GM19328 (cell line): ENCODE results near the gene DEPDC5.

ENCODE experiments used
- ATAC-seq: cut with Tn5 transposase; IDR thresholded peaks from one replicate; pipeline ENCODE4 v1.9.1; 2021; ENCODE audit warnings: mild to moderate bottlenecking, moderate library complexity; ENCODE audit not compliant: unreplicated experiment

The DEPDC5 gene

DNA sequence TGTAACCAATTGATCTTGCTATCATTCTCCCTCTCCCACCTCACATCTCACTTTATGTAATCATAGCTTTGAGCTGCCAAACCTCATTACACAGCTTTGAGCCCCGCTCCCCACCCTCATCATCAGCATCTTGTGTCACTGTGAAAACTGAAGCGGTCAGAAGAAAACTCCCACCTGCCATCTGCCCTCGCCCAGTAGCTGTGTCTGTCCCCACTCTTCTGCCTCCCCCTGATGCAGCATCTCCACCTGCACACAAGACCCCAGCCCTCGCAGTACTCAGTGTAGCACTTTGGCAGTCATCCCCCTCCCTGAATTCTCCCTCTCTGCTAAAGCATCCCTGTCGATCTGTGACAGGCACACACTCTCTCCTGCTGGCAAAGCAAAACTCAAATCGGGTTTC is 130.2 kb downstream of the DEPDC5 start:
- no peak for ATAC-seq

DNA sequence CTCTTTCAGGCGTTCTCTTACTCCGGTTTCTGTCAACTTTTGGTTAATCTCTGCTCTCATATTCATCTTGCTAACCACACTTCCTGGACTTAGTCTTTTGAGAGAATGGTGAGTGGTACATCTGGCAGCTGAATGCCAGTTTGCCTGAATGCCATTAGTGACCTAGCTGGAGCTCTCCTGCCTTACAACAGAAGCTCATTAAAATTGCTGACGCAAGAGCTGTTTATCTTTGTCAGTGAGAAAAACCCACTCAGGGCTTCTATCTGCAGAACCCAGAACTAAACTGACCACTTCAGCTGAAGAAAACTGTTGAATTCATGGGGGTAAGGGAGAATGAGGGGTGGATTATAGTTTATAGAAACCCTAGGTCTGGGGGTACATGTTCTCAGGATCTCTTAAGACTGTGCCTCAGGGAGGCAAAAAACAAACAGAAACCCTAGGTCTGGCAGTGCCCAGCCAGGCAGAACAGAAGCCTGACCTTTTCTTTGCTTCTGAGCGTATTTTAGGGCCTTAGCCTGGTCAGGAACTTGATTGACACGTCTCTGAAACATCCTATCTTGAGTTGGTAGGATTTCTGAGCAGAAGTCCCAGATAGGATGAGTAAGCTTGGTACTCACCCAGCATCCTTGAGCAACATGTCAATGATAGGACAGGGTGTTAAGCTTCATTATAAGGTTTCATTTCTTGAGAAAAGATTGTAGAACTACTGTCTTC is 137.7 kb downstream of the DEPDC5 start:
- ATAC-seq, result no peak

DNA sequence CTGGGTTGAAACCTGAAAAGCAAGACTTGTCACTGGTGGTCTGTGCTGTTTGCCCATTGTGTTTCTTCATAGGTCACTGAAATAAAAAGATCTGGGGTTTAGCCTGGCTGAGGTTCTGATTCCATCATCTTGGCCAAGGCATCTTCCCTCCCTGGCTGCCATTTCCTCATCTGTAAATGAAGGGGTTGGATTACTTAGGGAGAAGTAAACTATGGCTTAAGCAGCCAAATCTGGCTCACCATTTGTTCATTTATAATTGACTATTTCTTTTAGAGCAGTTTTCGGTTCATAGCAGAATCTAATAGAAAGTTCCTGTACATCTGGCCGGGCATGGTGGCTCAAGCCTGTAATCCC is 138.2 kb downstream of the DEPDC5 start:
- no peak for ATAC-seq

DNA sequence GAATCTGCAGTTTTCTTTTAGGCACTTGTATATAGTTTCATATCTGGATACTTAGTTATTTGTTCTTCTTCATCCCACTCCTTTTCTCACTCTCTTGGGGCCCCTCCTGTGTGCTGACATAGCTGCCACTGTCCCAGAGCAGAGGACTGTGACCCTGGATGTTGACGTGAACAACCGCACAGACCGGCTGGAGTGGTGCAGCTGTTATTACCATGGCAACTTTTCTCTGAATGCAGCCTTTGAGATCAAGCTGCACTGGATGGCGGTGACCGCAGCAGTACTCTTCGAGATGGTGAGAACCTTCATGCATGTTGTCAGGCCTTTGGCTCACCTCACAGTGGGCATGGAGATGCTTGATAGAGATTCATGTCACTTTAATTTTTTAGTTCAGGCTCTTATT is 139.6 kb downstream of the DEPDC5 start:
- ATAC-seq, result no peak

DNA sequence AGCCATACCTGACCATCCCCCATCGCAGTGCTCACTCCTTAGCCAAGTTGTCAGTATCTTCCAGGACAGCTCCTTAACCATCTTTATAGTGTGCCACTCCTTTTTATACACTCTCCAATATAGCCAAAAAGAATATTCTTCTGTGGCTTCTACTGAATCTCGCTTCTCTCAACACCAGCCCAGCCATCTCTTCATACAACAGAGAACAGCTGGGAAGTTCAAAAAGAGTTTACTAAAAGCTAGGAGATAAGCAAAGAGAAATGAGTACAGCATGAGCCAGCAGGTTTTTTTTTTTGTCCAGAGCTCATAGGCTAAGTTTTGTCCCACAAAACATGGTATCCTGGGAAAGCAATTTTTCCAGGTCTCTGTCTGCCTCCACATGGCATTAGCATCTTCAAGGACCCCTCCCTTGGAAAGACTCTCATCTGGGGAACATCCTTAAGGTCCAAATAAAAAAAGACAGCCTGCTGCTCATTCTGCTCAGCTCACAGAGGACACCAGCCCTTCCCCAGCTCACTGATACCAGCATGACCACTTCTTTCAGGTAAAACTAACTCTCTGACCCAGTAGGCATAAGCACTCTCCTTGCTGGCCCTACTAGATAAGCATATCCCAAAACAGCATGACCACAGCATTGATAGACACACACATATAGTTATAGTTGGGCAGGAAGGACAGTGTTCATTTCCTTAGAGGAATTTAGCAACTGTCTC is 141.7 kb downstream of the DEPDC5 start:
- no peak for ATAC-seq

DNA sequence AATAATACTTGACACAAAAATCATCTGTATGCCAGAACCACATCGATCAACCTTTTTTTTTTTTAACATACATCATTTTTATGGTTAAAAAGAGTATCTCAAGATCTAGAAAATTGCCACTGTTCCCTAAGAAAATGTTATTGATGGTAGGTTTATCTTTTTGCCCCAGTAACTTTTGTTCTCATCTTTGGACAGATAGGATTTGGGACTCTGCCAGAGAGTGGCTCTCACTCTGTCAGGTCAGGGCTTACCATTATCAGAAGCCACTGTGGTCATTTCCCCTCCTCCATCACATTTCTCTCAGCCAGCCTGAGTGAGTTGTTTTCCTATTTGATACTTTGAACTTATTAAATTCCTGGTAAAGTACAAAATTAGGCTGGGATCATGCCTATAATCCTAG is 142.7 kb downstream of the DEPDC5 start:
- ATAC-seq, result no peak

DNA sequence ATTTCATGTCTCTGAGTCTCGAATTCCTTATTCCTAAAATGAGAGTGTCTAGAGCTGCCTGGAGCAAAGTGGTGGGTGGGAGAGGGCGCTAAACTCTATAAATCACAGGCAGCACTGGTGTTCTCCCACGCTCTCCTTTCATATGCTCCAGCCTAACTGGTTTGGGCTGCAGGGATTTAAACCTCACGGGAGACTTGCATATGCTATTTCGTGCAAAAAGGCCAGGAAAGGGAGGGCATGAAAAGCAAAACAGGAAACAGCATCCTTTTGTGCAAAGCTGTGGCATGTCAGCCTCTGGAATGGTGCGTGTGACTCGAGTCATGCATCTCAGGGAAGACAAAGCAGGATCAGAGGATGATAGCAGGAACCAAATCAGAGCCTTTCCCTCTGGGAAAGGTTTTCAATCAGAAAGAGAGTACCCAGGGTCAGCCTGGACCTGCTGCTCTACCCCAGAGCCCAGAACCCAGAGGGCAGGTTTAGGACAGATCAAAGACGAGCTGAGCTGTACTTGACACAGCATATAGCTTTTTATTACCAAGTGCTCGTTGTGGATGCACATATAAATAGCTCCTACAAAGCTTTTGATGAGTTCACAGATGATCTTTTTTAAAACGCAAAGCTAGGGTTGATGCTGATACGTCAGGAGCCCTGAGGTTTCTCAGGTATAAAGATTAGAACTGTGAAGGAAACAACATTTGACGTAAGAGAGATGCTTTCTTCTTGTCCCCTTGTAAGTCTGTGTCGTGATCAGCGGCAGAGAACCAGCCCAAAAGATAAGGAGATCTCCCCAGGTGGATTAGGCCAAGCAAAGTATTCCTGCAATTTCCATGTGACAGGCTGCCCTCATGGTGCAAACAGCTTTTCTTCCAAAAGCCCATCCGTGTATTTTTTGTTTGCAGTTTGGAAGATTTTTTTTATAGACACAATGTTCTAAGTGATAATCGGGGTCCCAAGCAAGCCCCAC is 144.3 kb downstream of the DEPDC5 start:
- ATAC-seq, result no peak

DNA sequence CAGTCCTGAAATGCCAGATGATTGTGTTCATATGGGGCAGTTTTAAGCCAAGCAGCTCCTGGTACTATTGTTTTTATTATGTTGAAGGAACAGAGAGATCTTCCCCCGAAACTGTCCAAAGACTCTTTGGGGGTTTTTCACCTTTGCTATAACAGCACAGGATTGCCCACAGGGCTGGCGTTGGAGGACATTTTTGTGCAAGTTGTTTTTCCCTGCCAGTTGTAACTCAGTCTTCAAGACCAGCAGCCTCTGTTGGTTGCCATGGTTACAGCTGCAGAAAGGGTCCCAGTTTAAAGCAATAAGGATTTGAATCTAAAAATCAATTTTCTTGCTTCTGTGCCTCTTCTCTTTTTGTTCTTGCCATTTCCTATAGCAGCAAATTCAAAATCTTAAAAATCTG is 145.1 kb downstream of the DEPDC5 start:
- ATAC-seq, result no peak

DNA sequence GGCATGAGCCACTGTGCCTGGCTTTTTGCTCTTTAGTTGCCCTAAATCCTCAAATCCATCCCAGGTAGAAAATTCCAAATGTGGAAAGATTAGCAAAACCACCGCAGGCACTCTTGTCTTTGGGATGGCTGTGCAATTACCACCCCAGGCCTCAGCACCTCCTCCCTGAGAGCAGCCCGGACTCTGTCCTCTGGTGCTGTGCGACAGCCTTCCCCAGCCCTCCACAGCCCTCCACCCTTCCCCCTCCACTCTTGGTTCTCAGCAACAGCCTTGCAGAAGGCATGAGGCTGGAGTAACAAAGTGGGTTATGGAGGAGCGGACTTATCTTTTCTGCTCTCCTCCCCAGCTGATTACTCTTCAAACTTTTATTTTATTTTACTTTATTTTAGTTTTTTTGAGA is 145.8 kb downstream of the DEPDC5 start:
- ATAC-seq, result no peak

DNA sequence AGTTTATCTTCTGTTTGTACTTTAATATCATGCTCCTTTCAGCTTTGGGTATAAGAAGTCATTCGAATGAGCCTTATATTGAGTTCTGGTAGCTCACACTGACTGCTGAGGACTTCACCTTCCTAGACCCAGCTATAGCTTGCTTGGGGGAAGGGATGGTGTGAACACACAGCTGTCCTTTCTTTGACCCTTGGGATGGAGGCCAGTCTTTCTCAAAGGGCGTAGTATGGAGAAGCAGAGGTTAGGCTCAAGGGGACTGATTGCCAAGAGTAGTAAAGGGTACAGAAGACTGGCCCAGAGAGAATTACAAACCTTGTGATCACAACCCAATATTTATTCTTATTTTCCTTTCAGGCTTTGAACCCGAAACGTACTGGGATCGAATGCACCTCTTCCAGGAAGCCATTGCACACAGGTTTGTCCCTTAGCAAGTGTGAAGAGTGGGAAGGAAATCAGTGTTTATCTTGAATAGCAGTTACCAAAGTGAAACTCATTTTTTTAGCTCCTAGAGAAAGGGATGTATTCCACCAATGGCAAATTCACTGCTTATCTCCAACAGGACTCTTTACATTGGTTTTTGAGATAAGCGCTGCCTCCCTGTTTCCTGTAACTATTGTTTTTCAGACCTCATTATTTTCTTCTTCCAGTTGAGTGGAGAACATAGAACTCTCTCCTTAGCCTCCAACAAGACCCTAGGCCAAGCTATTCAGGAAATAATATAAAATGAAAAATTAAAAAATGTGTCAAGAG is 147.7 kb downstream of the DEPDC5 start:
- ATAC-seq, result no peak

DNA sequence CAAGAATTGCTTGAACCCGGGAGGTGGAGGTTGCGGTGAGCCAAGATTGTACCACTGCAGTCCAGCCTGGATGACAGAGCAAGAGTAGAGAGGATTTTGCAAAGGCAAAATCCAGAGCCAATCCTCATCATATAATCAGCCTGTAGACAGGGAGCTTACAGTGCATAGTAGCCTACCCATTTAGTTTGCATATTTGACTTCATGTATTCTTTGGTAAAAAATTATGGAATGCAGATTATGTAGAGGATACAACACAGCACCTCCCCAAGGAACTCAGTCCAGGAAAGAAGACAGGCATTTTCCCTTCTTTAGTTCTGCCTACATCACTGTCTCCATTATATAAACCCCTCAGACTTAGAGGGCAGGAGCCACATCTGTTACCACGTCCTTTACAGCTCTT is 150.8 kb downstream of the DEPDC5 start:
- ATAC-seq, result no peak

DNA sequence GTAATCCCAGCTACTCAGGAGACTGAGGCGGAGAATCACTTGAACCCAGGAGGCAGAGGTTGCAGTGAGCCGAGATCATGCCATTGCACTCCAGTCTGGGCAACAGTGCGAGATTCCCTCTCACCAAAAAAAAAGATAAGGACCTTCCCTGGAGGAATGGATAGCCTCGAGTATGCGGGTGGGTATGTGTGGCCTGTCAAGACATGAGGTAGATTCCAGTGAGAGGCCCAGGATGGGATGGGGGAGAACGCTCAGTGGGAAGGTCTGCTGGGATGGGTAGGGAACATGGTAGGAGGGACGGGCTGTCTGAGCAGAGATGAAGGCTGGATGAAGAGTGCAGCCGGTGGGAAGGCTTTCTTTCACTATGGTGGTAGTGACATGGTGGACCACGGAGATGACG is 151.5 kb downstream of the DEPDC5 start:
- no peak for ATAC-seq

DNA sequence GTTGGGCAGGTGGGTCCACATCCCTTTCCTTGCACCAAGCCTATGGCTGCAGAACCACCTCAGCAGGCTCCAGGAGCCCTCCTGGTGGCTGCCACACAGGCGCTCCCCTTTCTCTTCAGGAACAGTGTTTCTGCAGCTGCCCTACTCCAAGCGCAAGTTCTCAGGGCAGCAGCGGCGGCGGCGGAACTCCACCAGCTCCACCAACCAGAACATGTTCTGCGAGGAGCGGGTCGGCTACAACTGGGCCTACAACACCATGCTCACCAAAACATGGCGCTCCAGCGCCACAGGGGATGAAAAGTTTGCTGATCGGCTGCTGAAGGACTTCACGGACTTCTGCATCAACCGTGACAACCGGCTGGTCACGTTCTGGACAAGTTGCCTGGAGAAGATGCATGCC is 152.3 kb downstream of the DEPDC5 start:
- ATAC-seq, result no peak

DNA sequence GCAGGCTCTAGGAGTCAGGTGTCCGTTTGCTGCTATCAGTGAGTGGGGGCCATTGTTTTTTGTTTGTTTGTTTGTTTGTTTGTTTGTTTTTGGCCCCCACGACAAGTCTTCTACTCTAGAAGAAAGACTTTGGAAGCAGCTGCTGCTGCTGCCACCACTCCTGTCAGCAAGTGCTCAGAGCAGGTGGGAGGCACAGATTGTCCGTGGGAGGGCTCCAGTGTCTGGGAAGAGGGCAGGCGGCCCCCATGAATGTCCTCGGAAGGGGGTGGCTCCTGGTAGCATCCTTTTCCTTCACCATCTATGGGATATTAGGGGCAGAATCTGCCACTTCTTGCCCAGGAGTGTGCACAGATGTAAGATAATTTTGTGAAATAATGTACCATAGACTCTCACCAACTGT is 152.8 kb downstream of the DEPDC5 start:
- ATAC-seq, result no peak

DNA sequence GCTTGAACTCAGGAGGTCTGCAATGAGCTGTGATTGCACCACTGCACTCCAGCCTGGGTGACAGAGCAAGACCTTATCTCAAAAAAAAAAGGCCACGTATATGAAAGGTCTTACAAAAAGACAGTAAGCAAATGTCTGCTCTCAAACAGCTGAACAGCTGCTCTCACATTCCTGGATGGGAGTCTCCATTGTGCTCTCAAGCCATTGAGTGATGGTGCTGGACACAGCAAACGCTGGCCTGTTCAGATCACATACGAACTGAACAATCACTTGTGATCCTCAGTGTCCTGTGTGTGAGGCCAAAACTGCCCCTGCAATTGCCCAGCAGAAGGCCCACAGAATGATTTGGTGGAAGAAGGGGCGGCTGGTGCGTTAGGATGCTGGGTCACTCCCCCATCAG is 156.2 kb downstream of the DEPDC5 start:
- no peak for ATAC-seq

DNA sequence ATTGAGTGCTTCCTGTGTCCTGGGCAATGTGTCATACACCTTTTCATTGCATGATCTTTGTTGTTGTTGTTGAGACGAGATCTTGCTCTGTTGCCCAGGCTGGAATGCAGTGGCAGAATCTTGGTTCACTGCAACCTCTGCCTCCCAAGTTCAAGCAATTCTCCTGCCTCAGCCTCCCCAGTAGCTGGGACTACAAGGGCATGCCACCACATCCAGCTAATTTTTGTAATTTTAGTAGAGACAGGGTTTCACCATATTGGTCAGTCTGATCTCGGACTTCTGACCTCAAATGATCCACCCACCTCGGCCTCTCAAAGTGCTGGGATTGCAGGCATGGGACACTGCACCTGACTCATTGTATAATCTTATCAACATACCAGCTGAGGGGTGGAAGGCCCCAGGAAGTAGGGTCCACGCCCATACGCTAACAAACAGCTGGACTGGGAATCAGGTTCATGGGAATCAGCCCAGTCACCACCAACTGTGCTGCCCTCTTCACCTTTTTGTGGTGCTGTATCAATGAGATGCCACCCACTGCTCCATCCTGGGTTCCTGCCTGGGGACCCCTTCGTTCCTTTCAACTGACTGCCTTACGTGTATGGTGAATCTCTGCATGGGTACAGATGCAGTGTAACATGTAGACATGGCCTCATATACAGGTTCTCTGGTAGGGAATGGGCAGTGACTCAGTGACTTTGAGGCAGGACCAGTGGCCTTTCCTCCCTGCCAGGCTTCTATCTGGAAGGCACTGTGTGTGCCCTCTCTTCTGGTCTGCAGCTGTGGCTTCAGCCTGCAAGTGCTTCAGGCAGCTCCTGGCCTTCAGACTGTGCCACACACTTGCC is 158.0 kb downstream of the DEPDC5 start:
- ATAC-seq, result no peak

DNA sequence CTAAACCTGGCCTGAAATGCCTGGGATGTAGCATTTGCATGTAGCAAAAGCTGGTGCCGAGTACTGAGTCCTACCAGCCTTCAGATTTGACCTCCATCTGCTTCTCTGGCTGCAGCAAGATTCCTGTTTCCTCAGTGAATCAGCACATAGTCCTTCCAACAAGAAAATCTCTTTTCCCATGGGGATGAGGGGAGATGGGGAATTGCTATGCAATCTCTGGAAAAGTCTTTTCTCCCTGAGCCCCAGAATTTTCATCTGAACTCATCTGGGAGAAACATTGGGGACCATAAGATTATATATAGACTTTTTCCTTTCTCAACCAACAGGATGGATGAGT is 158.6 kb downstream of the DEPDC5 start:
- no peak for ATAC-seq

DNA sequence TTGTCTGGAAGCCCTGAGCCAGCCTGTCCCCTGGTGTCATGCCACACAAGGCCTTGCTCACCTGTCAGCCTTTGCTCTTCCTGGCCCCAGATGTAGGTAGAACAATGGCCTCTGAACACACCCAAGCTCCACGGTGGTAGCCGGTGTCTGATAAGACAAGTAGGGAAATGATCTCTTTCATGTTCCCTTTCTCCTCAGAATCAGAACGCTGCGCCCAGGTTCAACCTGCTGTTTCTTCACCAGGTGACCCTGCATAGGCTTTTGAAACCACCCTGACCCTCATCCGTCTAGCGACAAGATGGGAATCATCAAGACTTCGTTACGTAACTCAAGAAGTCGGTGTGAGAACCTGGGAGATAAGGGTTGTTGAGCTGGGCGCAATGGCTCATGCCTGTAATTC is 161.8 kb downstream of the DEPDC5 start:
- no peak for ATAC-seq

DNA sequence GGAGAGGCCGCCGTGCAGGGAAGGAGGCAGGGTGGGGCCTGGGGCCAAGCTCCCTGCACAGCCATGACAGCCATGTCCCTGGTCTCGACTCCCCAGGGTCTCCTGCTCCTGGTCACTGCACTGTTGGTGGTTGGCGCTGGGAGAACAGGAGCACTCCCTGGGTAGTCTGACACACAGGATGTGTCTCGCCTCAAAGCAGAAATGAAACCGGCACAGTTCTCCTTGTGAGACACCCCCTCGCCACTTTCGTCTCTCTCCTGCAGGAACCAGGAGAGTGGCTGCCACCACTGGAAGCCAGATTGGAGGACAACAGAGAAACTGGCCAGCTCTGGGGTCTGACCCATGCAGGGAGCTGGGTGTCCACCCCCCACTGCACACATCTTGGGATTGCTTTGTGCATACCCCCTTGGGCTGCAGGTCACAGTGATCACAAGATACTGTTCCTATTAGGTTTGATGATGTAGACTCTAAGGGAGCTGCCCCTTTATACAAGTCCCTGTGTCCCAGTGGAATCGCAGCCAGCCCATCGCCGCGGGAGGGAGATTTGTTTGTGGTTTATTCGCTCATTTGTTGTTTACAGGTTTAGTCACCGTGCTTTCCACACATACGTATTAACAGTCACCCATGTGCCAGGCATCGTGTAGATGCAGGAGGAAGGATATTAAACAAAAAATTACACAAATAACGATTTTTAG is 163.6 kb downstream of the DEPDC5 start:
- ATAC-seq, result no peak

DNA sequence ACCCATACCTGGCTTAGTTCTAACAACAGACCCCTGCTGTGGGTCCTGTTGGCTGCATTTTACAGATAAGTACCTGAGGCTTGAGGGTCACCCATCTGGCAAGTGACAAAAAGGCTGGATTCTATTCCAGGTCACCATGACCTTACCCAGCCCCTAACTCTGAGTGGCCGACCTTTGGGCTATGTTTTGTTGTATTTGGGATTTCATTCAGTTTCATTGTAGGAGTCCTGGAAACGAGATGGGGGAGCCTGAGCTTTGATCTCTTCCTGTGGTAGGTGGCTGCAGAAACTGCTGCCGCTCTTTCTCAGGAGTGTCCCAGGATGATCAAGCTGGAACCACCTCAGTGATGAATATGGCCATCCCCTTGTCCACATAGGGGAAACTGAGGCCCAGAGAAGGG is 165.9 kb downstream of the DEPDC5 start:
- no peak for ATAC-seq
